NCI-H1092 (cell line): Measurements from ENCODE around the gene GMPR.

Source experiments
- DNase-seq: peaks from one replicate; lab custom pipeline; 2025; lab: John Stamatoyannopoulos, UW

GMPR gene

GRCh38 chr6:16302721-16303552, 64.5 kb downstream of the GMPR start:
- DNase-seq = no peak

- DNase-seq = no peak
These were observed 66.9 kb downstream of the GMPR start for GRCh38 chr6:16305246-16305725.

GRCh38 chr6:16305788-16306187, 67.4 kb downstream of the GMPR start:
- DNase-seq = no peak

- DNase-seq = no peak
These were observed 67.9 kb downstream of the GMPR start for GRCh38 chr6:16306334-16306733.

- no peak for DNase-seq
These were observed 73.4 kb downstream of the GMPR start for GRCh38 chr6:16311763-16312162.

- no peak for DNase-seq
These were observed 75.3 kb downstream of the GMPR start for GRCh38 chr6:16313732-16314131.

- DNase-seq = no peak
These were observed 75.9 kb downstream of the GMPR start for GRCh38 chr6:16314296-16314695.

- DNase-seq = no peak
These were observed 78.4 kb downstream of the GMPR start for GRCh38 chr6:16316741-16317251.

GRCh38 chr6:16318538-16318937, 80.2 kb downstream of the GMPR start:
- no peak for DNase-seq

GRCh38 chr6:16318953-16319720, 80.8 kb downstream of the GMPR start:
- no peak for DNase-seq

GRCh38 chr6:16319813-16320532, 81.6 kb downstream of the GMPR start:
- DNase-seq = no peak

- DNase-seq = no peak
These were observed 82.3 kb downstream of the GMPR start for GRCh38 chr6:16320533-16321340.

GRCh38 chr6:16321341-16321710, 82.9 kb downstream of the GMPR start:
- DNase-seq = no peak

GRCh38 chr6:16321826-16322225, 83.4 kb downstream of the GMPR start:
- DNase-seq = no peak

GRCh38 chr6:16322666-16323312, 84.4 kb downstream of the GMPR start:
- DNase-seq = peak; percentile 9

GRCh38 chr6:16324184-16324583, 85.8 kb downstream of the GMPR start:
- DNase-seq = no peak

- DNase-seq = no peak
These were observed 86.3 kb downstream of the GMPR start for GRCh38 chr6:16324606-16325225.

- no peak for DNase-seq
These were observed 88.1 kb downstream of the GMPR start for GRCh38 chr6:16326531-16326930.

- no peak for DNase-seq
These were observed 88.8 kb downstream of the GMPR start for GRCh38 chr6:16326971-16327776.
